ENCODE results near the gene SPOCK1. TPM values are rescaled to one million over a fixed set of nuclear protein-coding genes. Genes with fewer than 3 reads are reported as not detected.
"Not testable (repeated sequence)": the region's sequence is repeated elsewhere in the genome, so short reads cannot be mapped to it uniquely, and the experiment has no call there.

Gene SPOCK1
- total RNA-seq, 1 donor from 2014 or later: 0.20 TPM

GRCh38 chr5:137266186-137266585 is 232.9 kb downstream of the SPOCK1 start:
- no peak for DNase-seq (ENCODE audit: low read depth in 2 of 2)

- DNase-seq (ENCODE audit: low read depth in 2 of 2): no peak
These were observed 233.7 kb downstream of the SPOCK1 start for GRCh38 chr5:137265457-137265856.

GRCh38 chr5:137264573-137264972 is 234.6 kb downstream of the SPOCK1 start:
- no peak for DNase-seq (ENCODE audit: low read depth in 2 of 2)

GRCh38 chr5:137264041-137264440 is 235.1 kb downstream of the SPOCK1 start:
- no peak for DNase-seq (ENCODE audit: low read depth in 2 of 2)

GRCh38 chr5:137263371-137264005 is 235.6 kb downstream of the SPOCK1 start:
- no peak for DNase-seq (ENCODE audit: low read depth in 2 of 2)

- no peak for DNase-seq (ENCODE audit: low read depth in 2 of 2)
These were observed 236.3 kb downstream of the SPOCK1 start for GRCh38 chr5:137262818-137263217.

GRCh38 chr5:137260820-137261695 is 238.1 kb downstream of the SPOCK1 start:
- DNase-seq (ENCODE audit: low read depth in 2 of 2): no peak

GRCh38 chr5:137259115-137259514 is 240.0 kb downstream of the SPOCK1 start:
- DNase-seq (ENCODE audit: low read depth in 2 of 2): not testable (repeated sequence)

GRCh38 chr5:137254119-137255090 is 244.7 kb downstream of the SPOCK1 start:
- DNase-seq (ENCODE audit: low read depth in 2 of 2): no peak

GRCh38 chr5:137252512-137252911 is 246.6 kb downstream of the SPOCK1 start:
- no peak for DNase-seq (ENCODE audit: low read depth in 2 of 2)

- no peak for DNase-seq (ENCODE audit: low read depth in 2 of 2)
These were observed 248.7 kb downstream of the SPOCK1 start for GRCh38 chr5:137250421-137250820.

- no peak for DNase-seq (ENCODE audit: low read depth in 2 of 2)
These were observed 250.6 kb downstream of the SPOCK1 start for GRCh38 chr5:137248527-137248926.

- DNase-seq (ENCODE audit: low read depth in 2 of 2): no peak
These were observed 253.7 kb downstream of the SPOCK1 start for GRCh38 chr5:137245438-137245837.

GRCh38 chr5:137240285-137240684 is 258.8 kb downstream of the SPOCK1 start:
- no peak for DNase-seq (ENCODE audit: low read depth in 2 of 2)

- DNase-seq (ENCODE audit: low read depth in 2 of 2): no peak
These were observed 262.1 kb downstream of the SPOCK1 start for GRCh38 chr5:137236849-137237507.

- DNase-seq (ENCODE audit: low read depth in 2 of 2): no peak
These were observed 262.9 kb downstream of the SPOCK1 start for GRCh38 chr5:137236252-137236651.

- no peak for DNase-seq (ENCODE audit: low read depth in 2 of 2)
These were observed 263.9 kb downstream of the SPOCK1 start for GRCh38 chr5:137234973-137235943.

- DNase-seq (ENCODE audit: low read depth in 2 of 2): no peak
These were observed 265.4 kb downstream of the SPOCK1 start for GRCh38 chr5:137233726-137234125.

- not testable (repeated sequence) for DNase-seq (ENCODE audit: low read depth in 2 of 2)
These were observed 265.8 kb downstream of the SPOCK1 start for GRCh38 chr5:137233304-137233703.

- no peak for DNase-seq (ENCODE audit: low read depth in 2 of 2)
These were observed 267.6 kb downstream of the SPOCK1 start for GRCh38 chr5:137231540-137231939.

All from lung microvascular endothelial cell (primary cell).